ENCODE results near the gene R3HCC1L. TPM values are rescaled to one million over a fixed set of nuclear protein-coding genes. Genes with fewer than 3 reads are reported as not detected.
A peak's percentile ranks its signal among the peaks of the same experiment; 100 is the strongest.
"Not testable (repeated sequence)": the region's sequence is repeated elsewhere in the genome, so short reads cannot be mapped to it uniquely, and the experiment has no call there.

The R3HCC1L gene
- total RNA-seq, 2 donors from 2014 or later: 23.0 to 28.9 TPM

GRCh38 chr10:98208925-98209324 lies 74.5 kb downstream of the R3HCC1L start:
- H3K27ac Mint-ChIP-seq: peak overlapping the region in 1 of 2 donors; percentile 16
- no peak overlapping the region for H3K4me3 Mint-ChIP-seq
- H3K4me1 Mint-ChIP-seq (ENCODE audit: low read depth in 2 of 2): peaks cover 32 to 38% of the 10 kb centered on the region in 2 donors
- ATAC-seq (no peak), DNase-seq (ENCODE audit: low spot score) (no peak)
- H3K27me3 Mint-ChIP-seq: no peaks in the 10 kb centered on the region
- H3K9me3 Mint-ChIP-seq: no peaks in the 10 kb centered on the region
- H3K36me3 Mint-ChIP-seq: peaks cover 32% of the 10 kb centered on the region

DNA sequence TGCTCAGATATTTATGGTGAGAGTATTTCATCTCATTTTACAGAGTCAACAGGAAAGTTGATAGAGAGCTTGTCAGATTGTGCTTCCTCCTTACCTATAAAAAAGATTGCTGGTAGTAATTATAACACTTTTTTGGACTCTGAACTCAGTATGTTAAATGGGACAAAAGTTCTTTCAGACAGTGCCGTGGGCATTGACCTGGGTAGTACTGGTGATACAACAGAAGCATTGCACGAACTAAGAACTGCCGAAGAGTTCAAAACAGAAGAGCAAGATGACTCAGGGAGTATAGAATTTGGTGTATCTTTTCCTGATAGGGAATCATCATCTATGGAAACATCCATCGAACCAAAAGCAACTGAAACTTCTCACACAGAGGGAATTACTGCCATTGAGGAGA lies 75.0 kb downstream of the R3HCC1L start:
- no peaks in the 10 kb centered on the region for H3K27me3 Mint-ChIP-seq

GRCh38 chr10:98212196-98212595 lies 77.7 kb downstream of the R3HCC1L start:
- no peaks in the 10 kb centered on the region for H3K27me3 Mint-ChIP-seq
- H3K4me3 Mint-ChIP-seq: no peak overlapping the region
- no peaks in the 10 kb centered on the region for H3K9me3 Mint-ChIP-seq
- ATAC-seq: no peak
- peaks cover 37% of the 10 kb centered on the region for H3K36me3 Mint-ChIP-seq
- DNase-seq (ENCODE audit: low spot score): no peak
- H3K27ac Mint-ChIP-seq: no peak overlapping the region
- H3K4me1 Mint-ChIP-seq (ENCODE audit: low read depth in 2 of 2): peaks cover 35 to 41% of the 10 kb centered on the region in 2 donors

More for the DNA sequence above, 75.0 kb downstream of the R3HCC1L start:
- Mint-ChIP-seq H3K36me3 (peaks cover 32% of the 10 kb centered on the region), H3K4me1 (ENCODE audit: low read depth in 2 of 2) (peaks cover 35 to 36% of the 10 kb centered on the region in 2 donors), H3K27ac (peak overlapping the region in 1 of 2 donors; percentile 16), H3K9me3 (no peaks in the 10 kb centered on the region), H3K4me3 (no peak overlapping the region)
- DNase-seq (ENCODE audit: low spot score) (no peak), ATAC-seq (no peak)

GRCh38 chr10:98213740-98214139 lies 79.3 kb downstream of the R3HCC1L start:
- peaks cover 44% of the 10 kb centered on the region for H3K36me3 Mint-ChIP-seq
- ATAC-seq (no peak), DNase-seq (ENCODE audit: low spot score) (no peak)
- H3K27me3 Mint-ChIP-seq: no peaks in the 10 kb centered on the region
- peaks cover 6% of the 10 kb centered on the region for H3K9me3 Mint-ChIP-seq
- H3K4me1 Mint-ChIP-seq (ENCODE audit: low read depth in 2 of 2): peaks cover 40 to 56% of the 10 kb centered on the region in 2 donors
- no peak overlapping the region for H3K4me3 Mint-ChIP-seq
- H3K27ac Mint-ChIP-seq: no peak overlapping the region

- Mint-ChIP-seq H3K9me3 (peaks cover 13% of the 10 kb centered on the region), H3K27ac (no peak overlapping the region), H3K4me1 (ENCODE audit: low read depth in 2 of 2) (peaks cover 40 to 53% of the 10 kb centered on the region in 2 donors), H3K4me3 (no peak overlapping the region), H3K36me3 (peaks cover 48% of the 10 kb centered on the region), H3K27me3 (no peaks in the 10 kb centered on the region)
- ATAC-seq (no peak), DNase-seq (ENCODE audit: low spot score) (no peak)
Observed at GRCh38 chr10:98215373-98215772, 80.9 kb downstream of the R3HCC1L start.

DNA sequence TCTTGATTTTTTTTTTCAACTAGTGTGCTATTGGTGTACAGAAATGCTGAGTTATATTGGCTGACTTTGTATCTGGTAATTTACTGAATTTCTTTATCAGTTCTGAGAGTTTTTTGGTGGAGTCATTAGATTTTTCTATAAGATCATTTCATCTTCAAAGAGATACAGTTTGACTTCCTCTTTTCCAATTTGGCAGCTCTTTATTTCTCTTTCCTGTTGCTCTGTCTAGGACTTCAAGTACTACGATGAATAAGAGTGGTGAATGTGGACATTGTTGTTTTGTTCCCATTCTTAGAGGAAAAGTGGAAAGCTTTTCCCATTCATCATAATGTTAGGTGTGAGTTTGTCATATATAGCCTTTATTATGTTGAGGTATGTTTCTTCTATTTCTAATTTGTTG lies 83.3 kb downstream of the R3HCC1L start:
- ATAC-seq (no peak), DNase-seq (ENCODE audit: low spot score) (no peak)
- Mint-ChIP-seq H3K4me1 (ENCODE audit: low read depth in 2 of 2) (peaks cover 21 to 33% of the 10 kb centered on the region in 2 donors), H3K9me3 (peaks cover 13% of the 10 kb centered on the region), H3K27ac (no peak overlapping the region), H3K27me3 (no peaks in the 10 kb centered on the region), H3K4me3 (no peak overlapping the region), H3K36me3 (peaks cover 35% of the 10 kb centered on the region)

- no peak for DNase-seq (ENCODE audit: low spot score)
- Mint-ChIP-seq H3K4me1 (ENCODE audit: low read depth in 2 of 2) (peaks cover 24 to 28% of the 10 kb centered on the region in 2 donors), H3K27me3 (no peaks in the 10 kb centered on the region), H3K4me3 (no peak overlapping the region), H3K36me3 (peaks cover 14% of the 10 kb centered on the region), H3K27ac (no peak overlapping the region), H3K9me3 (peaks cover 7% of the 10 kb centered on the region)
- peak in 1 of 2 donors; percentile 15 for ATAC-seq
Observed at GRCh38 chr10:98223874-98224273, 89.4 kb downstream of the R3HCC1L start.

DNA sequence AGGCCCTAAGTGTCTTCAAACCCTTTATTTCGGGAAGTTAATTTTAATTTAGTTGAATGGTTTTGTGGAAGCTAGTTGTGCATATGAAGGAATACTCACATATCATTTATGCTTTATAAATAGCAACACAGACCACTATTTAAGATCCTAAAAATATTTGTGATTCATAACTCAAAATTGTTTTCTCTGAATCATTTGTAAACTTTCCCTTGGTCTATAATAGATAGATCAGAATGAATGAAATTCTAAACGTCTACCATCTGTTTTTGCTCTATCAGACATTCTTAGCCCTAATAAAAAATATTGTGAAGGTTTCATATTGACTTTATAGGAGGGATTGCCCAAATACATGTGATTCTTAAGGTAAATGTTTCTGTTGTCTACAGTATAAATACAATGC lies 90.1 kb downstream of the R3HCC1L start:
- Mint-ChIP-seq H3K4me3 (no peak overlapping the region), H3K4me1 (ENCODE audit: low read depth in 2 of 2) (peaks cover 23 to 28% of the 10 kb centered on the region in 2 donors), H3K27ac (no peak overlapping the region), H3K9me3 (peaks cover 3% of the 10 kb centered on the region), H3K36me3 (peaks cover 7% of the 10 kb centered on the region), H3K27me3 (no peaks in the 10 kb centered on the region)
- no peak for ATAC-seq
- DNase-seq (ENCODE audit: low spot score): no peak

- ATAC-seq (no peak), DNase-seq (ENCODE audit: low spot score) (no peak)
- Mint-ChIP-seq H3K9me3 (no peaks in the 10 kb centered on the region), H3K27me3 (no peaks in the 10 kb centered on the region), H3K36me3 (peaks cover 2% of the 10 kb centered on the region), H3K4me1 (ENCODE audit: low read depth in 2 of 2) (peaks cover 23 to 30% of the 10 kb centered on the region in 2 donors), H3K4me3 (no peak overlapping the region), H3K27ac (no peak overlapping the region)
Observed at GRCh38 chr10:98224996-98225395, 90.5 kb downstream of the R3HCC1L start.

DNA sequence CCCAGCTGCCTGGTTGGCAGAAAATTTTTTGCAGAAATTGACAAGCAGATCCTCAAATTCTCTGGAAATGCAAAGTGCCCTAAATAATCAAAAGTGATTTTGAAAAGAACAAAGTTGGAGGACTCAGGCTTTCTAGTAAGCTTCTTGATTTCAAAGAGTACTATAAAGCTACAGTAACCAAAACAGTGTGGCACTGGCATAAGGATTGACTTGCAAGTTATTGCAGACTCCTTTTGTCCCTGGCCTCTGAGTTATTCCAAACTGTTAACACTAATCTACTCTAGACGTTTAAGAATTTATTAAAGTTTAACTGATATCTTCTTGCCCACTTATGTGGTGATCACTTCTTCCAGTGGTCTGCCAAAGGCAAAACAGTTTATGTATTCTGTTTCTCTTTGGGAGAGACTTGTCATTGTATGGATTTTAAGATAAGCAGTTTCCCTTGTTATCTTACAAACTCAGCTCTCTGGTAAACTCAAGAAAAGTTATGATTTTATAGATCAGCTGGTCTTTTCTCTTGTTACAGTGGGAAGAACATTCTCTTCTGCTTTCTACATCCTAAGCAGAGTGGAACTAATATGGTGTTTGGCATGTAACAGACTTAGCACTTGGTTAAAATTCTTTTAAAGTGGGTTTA lies 92.2 kb downstream of the R3HCC1L start:
- Mint-ChIP-seq H3K27ac (no peak overlapping the region), H3K4me1 (ENCODE audit: low read depth in 2 of 2) (peaks cover 31 to 39% of the 10 kb centered on the region in 2 donors), H3K9me3 (no peaks in the 10 kb centered on the region), H3K36me3 (no peaks in the 10 kb centered on the region), H3K4me3 (no peak overlapping the region), H3K27me3 (no peaks in the 10 kb centered on the region)
- DNase-seq (ENCODE audit: low spot score): no peak
- ATAC-seq: no peak

DNA sequence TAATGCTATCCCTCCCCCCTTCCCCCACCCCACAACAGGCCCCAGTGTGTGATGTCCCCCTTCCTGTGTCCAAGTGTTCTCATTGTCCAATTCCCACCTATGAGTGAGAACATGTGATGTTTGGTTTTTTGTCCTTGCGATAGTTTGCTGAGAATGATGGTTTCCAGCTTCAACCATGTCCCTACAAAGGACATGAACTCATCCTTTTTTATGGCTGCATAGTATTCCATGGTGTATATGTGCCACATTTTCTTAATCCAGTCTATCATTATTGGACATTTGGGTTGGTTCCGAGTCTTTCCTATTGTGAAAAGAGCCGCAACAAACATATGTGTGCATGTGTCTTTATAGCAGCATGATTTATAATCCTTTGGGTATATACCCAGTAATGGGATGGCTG lies 93.3 kb downstream of the R3HCC1L start:
- H3K4me1 Mint-ChIP-seq (ENCODE audit: low read depth in 2 of 2): peaks cover 31 to 44% of the 10 kb centered on the region in 2 donors
- not testable (repeated sequence) for H3K27me3 Mint-ChIP-seq; H3K9me3 Mint-ChIP-seq; H3K36me3 Mint-ChIP-seq; DNase-seq (ENCODE audit: low spot score); ATAC-seq; H3K4me3 Mint-ChIP-seq
- H3K27ac Mint-ChIP-seq: peak overlapping the region; percentile 41 to 70

DNA sequence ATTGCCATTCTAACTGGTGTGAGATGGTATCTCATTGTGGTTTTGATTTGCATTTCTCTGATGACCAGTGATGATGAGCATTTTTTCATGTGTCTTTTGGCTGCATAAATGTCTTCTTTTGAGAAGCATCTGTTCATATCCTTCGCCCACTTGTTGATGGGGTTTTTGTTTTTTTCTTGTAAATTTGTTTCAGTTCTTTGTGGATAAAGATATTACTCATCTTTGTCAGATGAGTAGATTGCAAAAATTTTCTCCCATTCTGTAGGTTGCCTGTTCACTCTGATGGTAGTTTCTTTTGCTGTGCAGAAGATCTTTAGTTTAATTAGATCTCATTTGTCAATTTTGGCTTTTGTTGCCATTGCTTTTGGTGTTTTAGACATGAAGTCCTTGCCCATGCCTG lies 93.8 kb downstream of the R3HCC1L start:
- ATAC-seq; H3K36me3 Mint-ChIP-seq; H3K9me3 Mint-ChIP-seq; H3K27me3 Mint-ChIP-seq; DNase-seq (ENCODE audit: low spot score): not testable (repeated sequence)
- Mint-ChIP-seq H3K27ac (peak overlapping the region; percentile 41 to 70), H3K4me3 (peak overlapping the region; percentile 45), H3K4me1 (ENCODE audit: low read depth in 2 of 2) (peaks cover 31 to 43% of the 10 kb centered on the region in 2 donors)

- ATAC-seq: no peak
Observed at GRCh38 chr10:98231417-98231816, 97.0 kb downstream of the R3HCC1L start.

GRCh38 chr10:98235846-98236245 lies 101.4 kb downstream of the R3HCC1L start:
- no peak for ATAC-seq
- no peak overlapping the region for H3K27ac Mint-ChIP-seq
- H3K4me3 Mint-ChIP-seq: no peak overlapping the region
- H3K27me3 Mint-ChIP-seq: no peaks in the 10 kb centered on the region
- H3K36me3 Mint-ChIP-seq: no peaks in the 10 kb centered on the region
- H3K4me1 Mint-ChIP-seq (ENCODE audit: low read depth in 2 of 2): peaks cover under 1 to 11% of the 10 kb centered on the region in 2 donors
- no peak for DNase-seq (ENCODE audit: low spot score)
- H3K9me3 Mint-ChIP-seq: no peaks in the 10 kb centered on the region

More at GRCh38 chr10:98231417-98231816, 97.0 kb downstream of the R3HCC1L start:
- Mint-ChIP-seq H3K27me3 (no peaks in the 10 kb centered on the region), H3K27ac (no peak overlapping the region), H3K9me3 (no peaks in the 10 kb centered on the region), H3K4me3 (no peak overlapping the region), H3K36me3 (no peaks in the 10 kb centered on the region), H3K4me1 (ENCODE audit: low read depth in 2 of 2) (peaks cover 25 to 38% of the 10 kb centered on the region in 2 donors)
- DNase-seq (ENCODE audit: low spot score): no peak

DNA sequence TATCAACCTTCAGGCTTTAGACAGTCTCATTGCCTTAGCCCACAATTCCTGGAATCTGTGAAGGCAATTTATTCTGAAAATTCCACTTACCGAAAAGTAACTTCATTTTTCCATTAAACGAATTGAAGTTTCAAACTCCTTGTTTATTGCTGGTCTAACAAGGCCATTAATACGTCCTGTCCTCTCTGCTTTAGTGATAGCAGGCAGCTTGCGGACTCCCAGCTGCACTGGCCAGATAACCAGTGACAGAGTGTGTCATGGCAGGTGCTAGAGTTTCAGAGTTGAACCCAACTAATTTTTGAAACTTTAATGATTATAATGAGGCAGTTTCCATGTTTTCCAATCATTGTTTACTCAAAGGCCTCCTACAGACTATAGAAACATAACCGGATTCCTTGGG lies 102.4 kb downstream of the R3HCC1L start:
- no peak for DNase-seq (ENCODE audit: low spot score)
- Mint-ChIP-seq H3K4me1 (ENCODE audit: low read depth in 2 of 2) (peaks cover 0 to 8% of the 10 kb centered on the region in 2 donors), H3K9me3 (no peaks in the 10 kb centered on the region), H3K36me3 (no peaks in the 10 kb centered on the region), H3K27ac (no peak overlapping the region), H3K27me3 (no peaks in the 10 kb centered on the region), H3K4me3 (no peak overlapping the region)
- ATAC-seq: no peak
